Mesenchymal stem cell (in vitro differentiated cells and primary cell): Measurements from ENCODE around the gene AGAP6.
"Not testable (repeated sequence)": the region's sequence is repeated elsewhere in the genome, so short reads cannot be mapped to it uniquely, and the experiment has no call there.

ENCODE experiments used
- DNase-seq: peaks from one replicate; pipeline ENCODE4 v3.0.0-alpha.2; 2013
- H2AFZ ChIP-seq: one replicate; pipeline ENCODE4 v1.6.1; 2013; ENCODE audit warnings: low read depth, mild to moderate bottlenecking, control low read depth, inconsistent platforms, low read length, moderate library complexity
- H2AK5ac ChIP-seq: 2 replicates; pipeline ENCODE4 v1.6.1; 2013; ENCODE audit warnings: low read length, moderate library complexity, mild to moderate bottlenecking, inconsistent platforms; ENCODE audit not compliant: severe bottlenecking
- H2BK120ac ChIP-seq: one replicate; pipeline ENCODE4 v1.6.1; 2013; ENCODE audit warnings: low read depth, mild to moderate bottlenecking, inconsistent platforms, low read length, moderate library complexity
- H2BK12ac ChIP-seq, 2 experiments: one replicate each; pipeline ENCODE4 v1.6.1; 2013; ENCODE audit warnings: inconsistent platforms in 2 of 2, low read length in 2 of 2, mild to moderate bottlenecking in 2 of 2, moderate library complexity in 2 of 2, control low read depth in 1 of 2
- H2BK15ac ChIP-seq: one replicate; pipeline ENCODE4 v1.6.1; 2013; ENCODE audit warnings: mild to moderate bottlenecking, low read depth, inconsistent platforms; ENCODE audit not compliant: poor library complexity, severe bottlenecking
- H2BK5ac ChIP-seq: 2 replicates; pipeline ENCODE4 v1.6.1; 2013; ENCODE audit warnings: low read depth, mild to moderate bottlenecking, low read length, control low read depth, inconsistent platforms; ENCODE audit not compliant: poor library complexity, severe bottlenecking
- H3K14ac ChIP-seq, 2 experiments: one replicate each; pipeline ENCODE4 v1.6.1; 2013; ENCODE audit warnings: inconsistent platforms in 2 of 2, low read length in 2 of 2, control low read depth in 1 of 2, mild to moderate bottlenecking in 1 of 2, moderate library complexity in 1 of 2
- H3K18ac ChIP-seq, 2 experiments: one replicate each; pipeline ENCODE4 v1.6.1; 2013; ENCODE audit warnings: inconsistent platforms in 2 of 2, low read length in 2 of 2, control low read depth in 1 of 2, low read depth in 1 of 2, mild to moderate bottlenecking in 1 of 2
- H3K23ac ChIP-seq, 2 experiments: one replicate each; pipeline ENCODE4 v1.6.1; 2013; ENCODE audit warnings: inconsistent platforms in 2 of 2, low read length in 2 of 2, mild to moderate bottlenecking in 2 of 2, moderate library complexity in 2 of 2, control low read depth in 1 of 2
- H3K27ac ChIP-seq: 2 replicates; pipeline ENCODE4 v1.5.1; 2013; ENCODE audit warnings: mild to moderate bottlenecking, moderate library complexity, low read length, control low read depth, inconsistent platforms; ENCODE audit not compliant: poor library complexity, severe bottlenecking
- H3K27me3 ChIP-seq, 2 experiments: 2 replicates each; pipeline versions ENCODE4 v1.6.1 to v1.7.0; 2013; ENCODE audit warnings: low read length in 2 of 2, mild to moderate bottlenecking in 2 of 2, moderate library complexity in 2 of 2, control low read depth in 1 of 2, inconsistent platforms in 1 of 2; ENCODE audit not compliant: control insufficient read depth in 1 of 2, insufficient read depth in 1 of 2
- H3K36me3 ChIP-seq, 2 experiments: 2 replicates each; pipeline versions ENCODE4 v1.6.1 to v1.7.0; 2013; ENCODE audit warnings: low read length in 2 of 2, control low read depth in 1 of 2, inconsistent platforms in 1 of 2, low read depth in 1 of 2, mild to moderate bottlenecking in 1 of 2; ENCODE audit not compliant: insufficient read depth in 2 of 2, control insufficient read depth in 1 of 2
- H3K4ac ChIP-seq, 2 experiments: one replicate each; pipeline ENCODE4 v1.6.1; 2013; ENCODE audit warnings: inconsistent platforms in 2 of 2, low read length in 2 of 2, mild to moderate bottlenecking in 2 of 2, moderate library complexity in 2 of 2, control low read depth in 1 of 2, low read depth in 1 of 2
- H3K4me1 ChIP-seq: 2 replicates; pipeline ENCODE4 v1.6.1; 2013; ENCODE audit warnings: low read depth, low read length, control low read depth; ENCODE audit not compliant: control insufficient read depth, insufficient read depth
- H3K4me2 ChIP-seq: 2 replicates; pipeline ENCODE4 v1.6.1; 2013; ENCODE audit warnings: low read length, mild to moderate bottlenecking, inconsistent platforms; ENCODE audit not compliant: poor library complexity, severe bottlenecking
- H3K4me3 ChIP-seq, 2 experiments: 2 replicates each; pipeline versions ENCODE4 v1.5.1 to v1.7.0; 2013; ENCODE audit warnings: low read length in 2 of 2, mild to moderate bottlenecking in 2 of 2, control low read depth in 1 of 2, low read depth in 1 of 2; ENCODE audit not compliant: insufficient read depth in 1 of 2
- H3K79me1 ChIP-seq: replicated peaks from 2 replicates; pipeline ENCODE4 v1.6.1; 2013; ENCODE audit warnings: mild to moderate bottlenecking, control low read depth, low read length, inconsistent platforms; ENCODE audit not compliant: poor library complexity, severe bottlenecking
- H3K9ac ChIP-seq: 2 replicates; pipeline ENCODE4 v1.7.0; 2013; ENCODE audit warnings: mild to moderate bottlenecking, low read length, moderate library complexity
- H3K9me3 ChIP-seq: 2 replicates; pipeline ENCODE4 v1.7.0; 2013; ENCODE audit warnings: mild to moderate bottlenecking, low read length; ENCODE audit not compliant: control insufficient read depth
- H4K8ac ChIP-seq: one replicate; pipeline ENCODE4 v1.6.1; 2013; ENCODE audit warnings: inconsistent platforms, mild to moderate bottlenecking, low read length, moderate library complexity
- H4K91ac ChIP-seq: one replicate; pipeline ENCODE4 v1.6.1; 2013; ENCODE audit warnings: mild to moderate bottlenecking, low read length, inconsistent platforms
- WGBS: methylation state at CpG from one replicate; pipeline ENCODE4 v1.1.7; 2013; ENCODE audit warnings: mixed read lengths; 5-methylcytosine and 5-hydroxymethylcytosine counted together

Gene AGAP6

GRCh38 chr10:50033481-50033880 lies 45.3 kb downstream of the AGAP6 start:
- Histone ChIP-seq H2BK120ac (no peak overlapping the region), H3K4me3 (no peak overlapping the region), H3K4me1 (no peaks in the 10 kb centered on the region), H2AK5ac (no peak overlapping the region), H2BK15ac (no peak overlapping the region), H3K79me1 (no peaks in the 10 kb centered on the region), H3K14ac (no peak overlapping the region), H3K18ac (no peak overlapping the region), H3K9ac (no peak overlapping the region), H3K4me2 (no peak overlapping the region), H2BK12ac (no peak overlapping the region), H3K27me3 (peaks cover 0 to 18% of the 10 kb centered on the region in 2 experiments), H3K27ac (no peak overlapping the region), H2BK5ac (no peak overlapping the region), H4K91ac (no peak overlapping the region), H3K36me3 (no peaks in the 10 kb centered on the region), H3K23ac (no peak overlapping the region), H2AFZ (no peak overlapping the region), H4K8ac (no peak overlapping the region), H3K9me3 (no peaks in the 10 kb centered on the region), H3K4ac (no peak overlapping the region)
- peak; percentile 65 for DNase-seq
- WGBS, result 91% methylated on average over 1 of the region's 3 CpGs

DNA sequence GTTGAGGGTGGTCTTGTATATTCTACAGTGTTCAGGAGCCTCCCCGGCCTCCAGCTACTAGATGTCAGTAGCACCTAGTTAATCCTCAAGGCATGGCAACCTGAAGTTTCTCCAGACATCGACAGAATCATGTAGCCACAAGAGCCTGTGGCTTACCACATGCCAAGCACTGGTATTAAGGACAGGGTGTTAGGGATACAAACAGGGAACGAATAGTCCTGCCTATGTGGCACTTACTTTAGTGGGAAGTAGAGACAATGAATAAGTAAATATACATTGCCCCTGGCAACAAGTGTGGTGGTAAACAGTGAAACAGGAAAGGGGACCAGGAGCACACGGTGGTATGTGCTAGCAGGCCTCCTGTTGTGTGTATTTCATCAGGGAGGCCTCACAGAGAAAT lies 47.1 kb downstream of the AGAP6 start:
- H2AFZ ChIP-seq, H3K27ac ChIP-seq, H3K4me1 ChIP-seq, H2AK5ac ChIP-seq, H4K8ac ChIP-seq, H3K79me1 ChIP-seq, H3K4ac ChIP-seq, H2BK5ac ChIP-seq, H3K36me3 ChIP-seq, H3K4me2 ChIP-seq, H3K9me3 ChIP-seq, H3K18ac ChIP-seq, H3K9ac ChIP-seq, H2BK120ac ChIP-seq, H3K4me3 ChIP-seq, H3K27me3 ChIP-seq, H2BK12ac ChIP-seq, H4K91ac ChIP-seq, H3K23ac ChIP-seq, H2BK15ac ChIP-seq, H3K14ac ChIP-seq: not testable (repeated sequence)
- DNase-seq, result peak; percentile 33
- 80% methylated on average over 3 of the region's 4 CpGs for WGBS

DNA sequence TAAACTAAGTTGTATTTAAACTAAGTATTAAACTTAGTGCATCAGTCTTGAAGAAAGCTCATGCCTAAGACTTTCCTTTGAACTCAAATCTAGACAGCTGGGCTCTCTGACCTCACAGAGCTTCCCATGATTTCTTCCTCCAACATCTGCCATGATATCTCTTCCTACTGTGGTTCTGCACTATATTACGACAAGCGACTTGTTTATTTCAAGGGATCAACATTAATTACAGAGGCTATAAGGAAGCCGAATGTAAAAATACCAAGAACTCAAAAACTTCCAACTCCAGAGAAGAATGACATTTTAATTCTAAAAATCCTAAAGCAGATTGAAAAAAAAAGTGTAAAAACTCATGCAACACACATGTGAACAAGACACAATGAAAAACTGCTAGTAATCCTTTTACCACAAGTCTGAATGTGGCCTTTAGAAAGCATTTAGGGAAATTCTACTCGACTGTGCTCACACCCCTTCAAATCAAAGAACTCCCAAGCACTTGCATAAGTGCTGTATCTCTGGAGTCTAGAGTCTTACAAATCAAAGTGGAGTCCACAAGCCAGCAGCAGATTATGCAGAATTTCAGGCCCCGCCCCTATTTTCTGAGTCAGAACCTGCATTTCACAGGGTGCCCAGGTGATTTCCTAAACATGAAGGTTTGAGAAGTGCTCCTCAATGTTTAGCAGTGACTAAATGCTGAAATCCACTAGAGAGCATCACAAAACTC lies 56.9 kb downstream of the AGAP6 start:
- no peaks in the 10 kb centered on the region for H3K4me1 ChIP-seq
- no peak overlapping the region for H4K8ac ChIP-seq
- no peak overlapping the region for H3K23ac ChIP-seq
- no peak overlapping the region for H4K91ac ChIP-seq
- H3K14ac ChIP-seq, result no peak overlapping the region
- H3K79me1 ChIP-seq, result no peaks in the 10 kb centered on the region
- H2BK120ac ChIP-seq, result no peak overlapping the region
- no peak overlapping the region for H2BK15ac ChIP-seq
- H3K27ac ChIP-seq, result no peak overlapping the region
- H2AK5ac ChIP-seq, result no peak overlapping the region
- H3K18ac ChIP-seq, result no peak overlapping the region
- H3K9ac ChIP-seq, result no peak overlapping the region
- H3K9me3 ChIP-seq, result no peaks in the 10 kb centered on the region
- no peaks in the 10 kb centered on the region for H3K36me3 ChIP-seq
- H3K4me3 ChIP-seq, result no peak overlapping the region
- H2AFZ ChIP-seq, result no peak overlapping the region
- H3K4me2 ChIP-seq, result no peak overlapping the region
- DNase-seq, result no peak
- H2BK5ac ChIP-seq, result no peak overlapping the region
- WGBS, result 88% methylated on average over 5 of the region's 5 CpGs
- no peak overlapping the region for H2BK12ac ChIP-seq
- no peak overlapping the region for H3K4ac ChIP-seq
- no peaks in the 10 kb centered on the region for H3K27me3 ChIP-seq

DNA sequence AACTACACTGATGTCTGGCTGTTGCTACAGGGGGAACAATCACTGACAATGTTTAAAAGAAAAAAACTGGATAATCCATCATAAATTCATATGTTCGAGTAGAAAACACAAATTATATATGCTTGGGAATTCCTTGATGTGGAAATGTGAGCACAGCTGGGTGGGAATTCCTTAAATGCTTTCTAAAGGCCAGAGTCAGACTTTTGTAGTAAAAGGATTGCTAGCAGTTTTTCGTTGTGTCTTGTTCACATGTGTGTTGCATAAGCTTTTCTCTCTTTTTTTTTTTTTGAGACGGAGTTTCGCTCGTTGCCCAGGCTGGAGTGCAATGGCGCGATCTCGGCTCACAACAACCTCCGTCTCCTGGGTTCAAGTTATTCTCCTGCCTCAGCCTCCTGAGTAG lies 58.3 kb downstream of the AGAP6 start:
- H3K9ac ChIP-seq, DNase-seq, H4K8ac ChIP-seq, H3K27ac ChIP-seq, H3K36me3 ChIP-seq, H2AK5ac ChIP-seq, H3K4me3 ChIP-seq, H3K14ac ChIP-seq, H3K4me2 ChIP-seq, H4K91ac ChIP-seq, H2BK120ac ChIP-seq, H3K4me1 ChIP-seq, H3K27me3 ChIP-seq, H2BK12ac ChIP-seq, H2AFZ ChIP-seq, H3K23ac ChIP-seq, H2BK5ac ChIP-seq, H3K4ac ChIP-seq, H3K79me1 ChIP-seq, H3K9me3 ChIP-seq, H3K18ac ChIP-seq, H2BK15ac ChIP-seq: not testable (repeated sequence)
- 80% methylated on average over 2 of the region's 9 CpGs for WGBS
